GM12878 (cell line): ENCODE data around the gene BCAT1. TPM values are rescaled to one million over a fixed set of nuclear protein-coding genes. Genes with fewer than 3 reads are reported as not detected.

ENCODE experiments used
- ATAC-seq: fragments of 200-7000 bp; cut with Tn5 transposase; 3 replicates; pipeline ENCODE4 v1.9.1; 2020; ENCODE audit warnings: mild to moderate bottlenecking, moderate library complexity
- BruUV-seq: library from RNA; stranded (reverse); fragments of 400-500 nt; replicated peaks from 2 replicates; lab custom pipeline; 2021; lab: Mats Ljungman, UMichigan
- CTCF ChIA-PET: fragments of 300-600 bp; sonication (Branson Sonifier 250); formaldehyde crosslinking; extraction: SDS; loops from one replicate; lab custom pipeline; 2021; ENCODE audit warnings: inconsistent platforms; lab: Yijun Ruan, JAX
- POLR2A ChIA-PET: fragments of 350-600 bp; formaldehyde crosslinking; extraction: SDS; loops from one replicate; lab custom pipeline; 2021; ENCODE audit warnings: inconsistent platforms; lab: Charles Lee
- RAD21 ChIA-PET: fragments of 300-600 bp; sonication (Branson Sonifier 250); formaldehyde crosslinking; loops from one replicate; lab custom pipeline; 2023; ENCODE audit warnings: antibody characterized with exemption; ENCODE audit not compliant: unreplicated experiment; lab: Charles Lee
- SMC1A ChIA-PET: fragments of 300-600 bp; sonication (Branson Sonifier 250); formaldehyde crosslinking; loops from one replicate; lab custom pipeline; 2023; ENCODE audit not compliant: unreplicated experiment, uncharacterized antibody; lab: Charles Lee
- DNase-seq: peaks from one replicate; pipeline ENCODE4 v3.0.0-alpha.2; 2011; ENCODE audit warnings: low read depth, low spot score
- FAIRE-seq: peaks from 3 replicates; lab custom pipeline; 2011; peaks lifted over from hg19 to GRCh38; lab: Jason Lieb, UNC
- H2AFZ ChIP-seq: 2 replicates; pipeline ENCODE4 v1.6.0; 2011; ENCODE audit warnings: low read depth, low read length, control low read depth; ENCODE audit not compliant: control insufficient read depth
- H3K27ac ChIP-seq: 2 replicates; pipeline ENCODE4 v1.5.1; 2011; ENCODE audit warnings: control low read depth; ENCODE audit not compliant: control insufficient read depth, insufficient read depth
- H3K27me3 ChIP-seq, 2 experiments: replicated peaks in 1 of 2; 2 replicates each; pipeline versions ENCODE4 v1.6.0 to v1.6.1; 2011; ENCODE audit warnings: low read length in 1 of 2; ENCODE audit not compliant: control insufficient read depth in 2 of 2, insufficient read depth in 2 of 2
- H3K36me3 ChIP-seq, 2 experiments: 2 replicates each; pipeline ENCODE4 v1.5.1; 2011; ENCODE audit warnings: low read length in 1 of 2; ENCODE audit not compliant: control insufficient read depth in 2 of 2, insufficient read depth in 2 of 2
- H3K4me1 ChIP-seq: 2 replicates; pipeline ENCODE4 v1.6.1; 2011; ENCODE audit warnings: mild to moderate bottlenecking, low read length, moderate library complexity, mixed read lengths; ENCODE audit not compliant: control insufficient read depth, insufficient read depth
- H3K4me2 ChIP-seq: 2 replicates; pipeline ENCODE4 v1.6.0; 2011; ENCODE audit warnings: control low read depth; ENCODE audit not compliant: control insufficient read depth, insufficient read depth
- H3K4me3 ChIP-seq: fragments of 200-600 bp; sonication (generic); 2 replicates; pipeline ENCODE4 v1.5.1; 2016
- H3K79me2 ChIP-seq: 2 replicates; pipeline ENCODE4 v1.6.0; 2011; ENCODE audit warnings: low read length; ENCODE audit not compliant: control insufficient read depth, insufficient read depth
- H3K9ac ChIP-seq: 2 replicates; pipeline ENCODE4 v1.8.0; 2011; ENCODE audit warnings: low read length, control low read depth, mixed read lengths; ENCODE audit not compliant: control insufficient read depth, insufficient read depth
- H3K9me3 ChIP-seq: replicated peaks from 3 replicates; pipeline ENCODE4 v1.5.1; 2011; ENCODE audit warnings: mild to moderate bottlenecking, low read length; ENCODE audit not compliant: control insufficient read depth, insufficient read depth
- H4K20me1 ChIP-seq: 2 replicates; pipeline ENCODE4 v1.6.0; 2011; ENCODE audit not compliant: control insufficient read depth, insufficient read depth
- KAT2A ChIP-seq: conservative IDR thresholded peaks from 2 replicates; pipeline ENCODE4 v1.6.1; 2011; ENCODE audit warnings: low read depth, low read length; ENCODE audit not compliant: control insufficient read depth
- TARDBP ChIP-seq: IDR thresholded peaks from 2 replicates; pipeline ENCODE4 v1.6.1; 2016; ENCODE audit warnings: borderline replicate concordance
- YBX1 ChIP-seq: fragments of 450-650 bp; IDR thresholded peaks from 2 replicates; pipeline ENCODE4 v1.6.1; 2016; ENCODE audit warnings: antibody characterized with exemption
- WGBS: methylation state at CpG from one replicate; pipeline ENCODE4 v1.1.6; 2016; ENCODE audit warnings: low lambda C conversion rate; ENCODE audit not compliant: insufficient replicate concordance, insufficient coverage; ENCODE audit errors: missing lambda C conversion rate; 5-methylcytosine and 5-hydroxymethylcytosine counted together
- in situ Hi-C: fragments of 300-500 bp; cut with MboI; formaldehyde crosslinking; loops from 9 replicates; pipeline ENCODE4 v1.14.3; 2018; ENCODE audit warnings: mixed read lengths
- intact Hi-C: fragments of 100-400 bp; cut with micrococcal nuclease; formaldehyde crosslinking; loops from one replicate; pipeline ENCODE4 v1.14.2; 2022; ENCODE audit not compliant: unreplicated experiment
- polyA plus RNA-seq, 11 experiments: library from polyadenylated mRNA; depleted of rRNA in 4 of 11; unstranded in 6 of 11; stranded (reverse) in 5 of 11; fragments of >200 nt; fragmentation: Nextera tagmentation in 4 of 11; fragmentation: Illumina TruSeq in 1 of 11; extraction: Ambion mirVana in 4 of 11; extraction: Trizol in 1 of 11; gene quantifications; 1 replicate in 1 of 11; 2 replicates in 10 of 11; pipeline versions ENCODE4 v1.2.1 to v1.2.3, GENCODE V29; 2011 to 2016; ENCODE audit warnings: inconsistent platforms in 2 of 11, missing spikeins in 2 of 11, low read depth in 1 of 11
- total RNA-seq, 4 experiments: library from RNA; depleted of rRNA in 3 of 4; stranded (reverse); fragments of >200 nt in 3 of 4; fragmentation: Illumina TruSeq in 1 of 4; extraction: Trizol in 1 of 4; gene quantifications; 2 replicates each; pipeline versions ENCODE4 v1.2.1 to v1.2.3, GENCODE V29; 2013 to 2021
- TF ChIP-seq, protein P1 (sequence below): fragments of 450-650 bp; IDR thresholded peaks from 2 replicates; pipeline ENCODE4 v1.6.1; 2016; ENCODE audit warnings: mild to moderate bottlenecking, moderate library complexity, borderline replicate concordance
- TF ChIP-seq, protein P2 (sequence below): fragments of 450-650 bp; IDR thresholded peaks from 2 replicates; pipeline ENCODE4 v1.6.1; 2016; ENCODE audit warnings: mild to moderate bottlenecking

The BCAT1 gene
- total and polyA plus RNA-seq, 10 of the 15 experiments (the other 5 are each of a cell fraction or from before 2014, with no cell fraction given), result 26.2 to 187 (median 81.9) TPM

DNA sequence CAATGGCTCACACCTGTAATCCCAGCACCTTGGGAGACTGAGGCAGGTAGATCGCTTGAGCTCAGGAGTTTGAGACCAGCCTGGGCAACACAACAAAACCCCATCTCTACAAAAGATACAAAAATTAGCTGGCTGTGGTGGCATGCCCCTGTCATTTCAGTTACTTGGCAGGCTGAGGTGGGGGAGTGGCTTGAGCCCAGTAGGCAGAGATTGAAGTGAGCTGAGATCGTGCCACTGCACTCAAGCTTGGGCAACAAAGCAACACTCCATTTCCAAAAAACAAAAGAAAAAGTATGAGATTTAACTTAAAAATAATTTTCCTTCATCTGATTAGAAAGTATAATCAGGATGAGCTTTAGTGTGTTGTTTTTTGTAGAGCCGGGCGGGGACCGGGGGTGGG lies 47.9 kb upstream of the BCAT1 start:
- TF ChIP-seq, protein P1, sequence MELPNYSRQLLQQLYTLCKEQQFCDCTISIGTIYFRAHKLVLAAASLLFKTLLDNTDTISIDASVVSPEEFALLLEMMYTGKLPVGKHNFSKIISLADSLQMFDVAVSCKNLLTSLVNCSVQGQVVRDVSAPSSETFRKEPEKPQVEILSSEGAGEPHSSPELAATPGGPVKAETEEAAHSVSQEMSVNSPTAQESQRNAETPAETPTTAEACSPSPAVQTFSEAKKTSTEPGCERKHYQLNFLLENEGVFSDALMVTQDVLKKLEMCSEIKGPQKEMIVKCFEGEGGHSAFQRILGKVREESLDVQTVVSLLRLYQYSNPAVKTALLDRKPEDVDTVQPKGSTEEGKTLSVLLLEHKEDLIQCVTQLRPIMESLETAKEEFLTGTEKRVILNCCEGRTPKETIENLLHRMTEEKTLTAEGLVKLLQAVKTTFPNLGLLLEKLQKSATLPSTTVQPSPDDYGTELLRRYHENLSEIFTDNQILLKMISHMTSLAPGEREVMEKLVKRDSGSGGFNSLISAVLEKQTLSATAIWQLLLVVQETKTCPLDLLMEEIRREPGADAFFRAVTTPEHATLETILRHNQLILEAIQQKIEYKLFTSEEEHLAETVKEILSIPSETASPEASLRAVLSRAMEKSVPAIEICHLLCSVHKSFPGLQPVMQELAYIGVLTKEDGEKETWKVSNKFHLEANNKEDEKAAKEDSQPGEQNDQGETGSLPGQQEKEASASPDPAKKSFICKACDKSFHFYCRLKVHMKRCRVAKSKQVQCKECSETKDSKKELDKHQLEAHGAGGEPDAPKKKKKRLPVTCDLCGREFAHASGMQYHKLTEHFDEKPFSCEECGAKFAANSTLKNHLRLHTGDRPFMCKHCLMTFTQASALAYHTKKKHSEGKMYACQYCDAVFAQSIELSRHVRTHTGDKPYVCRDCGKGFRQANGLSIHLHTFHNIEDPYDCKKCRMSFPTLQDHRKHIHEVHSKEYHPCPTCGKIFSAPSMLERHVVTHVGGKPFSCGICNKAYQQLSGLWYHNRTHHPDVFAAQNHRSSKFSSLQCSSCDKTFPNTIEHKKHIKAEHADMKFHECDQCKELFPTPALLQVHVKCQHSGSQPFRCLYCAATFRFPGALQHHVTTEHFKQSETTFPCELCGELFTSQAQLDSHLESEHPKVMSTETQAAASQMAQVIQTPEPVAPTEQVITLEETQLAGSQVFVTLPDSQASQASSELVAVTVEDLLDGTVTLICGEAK, result peak; percentile 17; the same call in 1 of the 2 replicates
- TF ChIP-seq KAT2A, result no peak
- TF ChIP-seq, protein P2, sequence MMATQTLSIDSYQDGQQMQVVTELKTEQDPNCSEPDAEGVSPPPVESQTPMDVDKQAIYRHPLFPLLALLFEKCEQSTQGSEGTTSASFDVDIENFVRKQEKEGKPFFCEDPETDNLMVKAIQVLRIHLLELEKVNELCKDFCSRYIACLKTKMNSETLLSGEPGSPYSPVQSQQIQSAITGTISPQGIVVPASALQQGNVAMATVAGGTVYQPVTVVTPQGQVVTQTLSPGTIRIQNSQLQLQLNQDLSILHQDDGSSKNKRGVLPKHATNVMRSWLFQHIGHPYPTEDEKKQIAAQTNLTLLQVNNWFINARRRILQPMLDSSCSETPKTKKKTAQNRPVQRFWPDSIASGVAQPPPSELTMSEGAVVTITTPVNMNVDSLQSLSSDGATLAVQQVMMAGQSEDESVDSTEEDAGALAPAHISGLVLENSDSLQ, result peak; percentile 24; the same call in 1 of the 2 replicates
- no peak for TF ChIP-seq YBX1
- TF ChIP-seq TARDBP, result no peak
- RAD21 ChIA-PET, result interaction anchor here (0.8 to 13.0 kb wide), 18 partner anchors 8 to 391 kb away, joined by 3 to 462 read pairs (median 6); partner anchors contain the start of gene BCAT1
- peak overlapping the region; percentile 65 for H3K4me3 ChIP-seq
- POLR2A ChIA-PET, result interaction anchor here (0.6 to 10.0 kb wide), 7 partner anchors 9 to 174 kb away, joined by 3 to 297 read pairs (median 6); a partner anchor contains a TSS
- no TSS peak for BruUV-seq
- no peaks in the 10 kb centered on the region for H4K20me1 ChIP-seq
- H3K27ac ChIP-seq, result peak overlapping the region; percentile 84
- H3K4me2 ChIP-seq, result peak overlapping the region; percentile 98
- CTCF ChIA-PET, result interaction anchor here (0.7 to 12.0 kb wide), 14 partner anchors 12 to 182 kb away, joined by 3 to 141 read pairs (median 6); a partner anchor contains a TSS
- peaks cover 68% of the 10 kb centered on the region for H3K4me1 ChIP-seq
- WGBS, result 41% methylated on average over 5 of the region's 5 CpGs
- ATAC-seq (peak; percentile 32), FAIRE-seq (no peak), DNase-seq (no peak)
- no peaks in the 10 kb centered on the region for H3K36me3 ChIP-seq
- peak overlapping the region; percentile 2; the same call in 1 of the 2 replicates for H3K9ac ChIP-seq
- in situ Hi-C loops, result no loop called here
- SMC1A ChIA-PET, result interaction anchor here (0.8 to 12.8 kb wide), 27 partner anchors 9 to 244 kb away, joined by 3 to 526 read pairs (median 6); partner anchors contain the start of gene BCAT1
- peaks cover 15% of the 10 kb centered on the region; the same call in 1 of the 2 replicates for H3K79me2 ChIP-seq
- H3K9me3 ChIP-seq, result no peaks in the 10 kb centered on the region; the same call in 2 of the 3 replicates
- intact Hi-C loops, result loop anchor here (2.0 kb wide), 1 partner anchor 46 kb away; no protein-coding TSS in a partner anchor
- H3K27me3 ChIP-seq, result no peaks in the 10 kb centered on the region
- H2AFZ ChIP-seq, result no peak overlapping the region
